HG02885 (cell line): ENCODE results near the gene SYCE3.

Source experiments
- ATAC-seq: cut with Tn5 transposase; IDR thresholded peaks from one replicate; pipeline ENCODE4 v1.9.1; 2021; ENCODE audit warnings: mild to moderate bottlenecking; ENCODE audit not compliant: unreplicated experiment, poor library complexity

Gene SYCE3

GRCh38 chr22:50505776-50506610 lies 56.7 kb downstream of the SYCE3 start:
- no peak for ATAC-seq

GRCh38 chr22:50505276-50505775 lies 57.4 kb downstream of the SYCE3 start:
- ATAC-seq, result no peak

GRCh38 chr22:50504369-50505211 lies 58.1 kb downstream of the SYCE3 start:
- no peak for ATAC-seq

GRCh38 chr22:50503475-50504145 lies 59.1 kb downstream of the SYCE3 start:
- ATAC-seq, result no peak

- ATAC-seq, result no peak
Observed at GRCh38 chr22:50502628-50503474, 59.9 kb downstream of the SYCE3 start.

GRCh38 chr22:50502096-50502495 lies 60.6 kb downstream of the SYCE3 start:
- ATAC-seq, result no peak
